ENCODE measurements around the gene CLK3. TPM values are rescaled to one million over a fixed set of nuclear protein-coding genes. Genes with fewer than 3 reads are reported as not detected.
A peak's percentile ranks its signal among the peaks of the same experiment; 100 is the strongest.

Gene CLK3
- total and polyA plus RNA-seq, 2 of the 13 experiments (the other 11 are each of a cell fraction or from before 2014, with no cell fraction given), result 41.5 to 82.0 TPM

GRCh38 chr15:74615508-74616365 is at the start of gene CLK3 (continued):
- TF ChIP-seq PAXIP1 (CRISPR knock-in tag; conservative IDR thresholded peaks at IDR 0.05) (peak; percentile 70; the same call in 1 of the 2 replicates), ZNF788 (CRISPR knock-in tag; IDR thresholded peaks at IDR 0.05; ENCODE audit: borderline replicate concordance) (peak; percentile 94), MXD4 (CRISPR knock-in tag; IDR thresholded peaks at IDR 0.05) (peak; percentile 73), EEA1 (CRISPR knock-in tag; IDR thresholded peaks at IDR 0.05; ENCODE audit: borderline replicate concordance) (no peak; the same call in 1 of the 2 replicates), ZNF746 (CRISPR knock-in tag; IDR thresholded peaks at IDR 0.05) (no peak; the same call in 1 of the 2 replicates), TOPORS (CRISPR knock-in tag; IDR thresholded peaks at IDR 0.05) (peak; percentile 71; the same call in 1 of the 2 replicates), ZNF350 (CRISPR knock-in tag; IDR thresholded peaks at IDR 0.05; ENCODE audit: borderline replicate concordance, low read depth) (no peak; the same call in 1 of the 2 replicates), E2F2 (CRISPR knock-in tag; IDR thresholded peaks at IDR 0.05; ENCODE audit: borderline replicate concordance) (no peak; the same call in 1 of the 2 replicates), ZNF670 (CRISPR knock-in tag; IDR thresholded peaks at IDR 0.05; ENCODE audit: borderline replicate concordance) (peak; percentile 94), DBP (CRISPR knock-in tag; IDR thresholded peaks at IDR 0.05; ENCODE audit: not compliant biosample characterization) (no peak), ESRRA (CRISPR knock-in tag; IDR thresholded peaks at IDR 0.05; ENCODE audit: low read depth) (peak; percentile 49; the same call in 1 of the 2 replicates), MED1 (CRISPR knock-in tag; IDR thresholded peaks at IDR 0.05) (peak; percentile 83), ZNF687 (CRISPR knock-in tag; IDR thresholded peaks at IDR 0.05) (peak; percentile 88), ZNF841 (CRISPR knock-in tag; IDR thresholded peaks at IDR 0.05; ENCODE audit: borderline replicate concordance) (no peak), ZNF83 (CRISPR knock-in tag; IDR thresholded peaks at IDR 0.05; ENCODE audit: borderline replicate concordance) (0 out of 2 replicates have a peak, but pooled peaks have one; percentile 19)
